HFFc6 (cell line): Measurements from ENCODE around the gene TMEM45B. TPM values are rescaled to one million over a fixed set of nuclear protein-coding genes. Genes with fewer than 3 reads are reported as not detected.
A peak's percentile ranks its signal among the peaks of the same experiment; 100 is the strongest.

Experiments used
- DNase-seq: peaks from one replicate; pipeline ENCODE4 v3.0.0-alpha.2; 2018
- H3K27ac Mint-ChIP-seq: 2 replicates; pipeline ENCODE4 v1.8.0; 2020; ENCODE audit warnings: mild to moderate bottlenecking, mixed read lengths
- H3K27me3 Mint-ChIP-seq: 2 replicates; pipeline ENCODE4 v1.8.0; 2021; ENCODE audit warnings: mild to moderate bottlenecking, moderate library complexity, mixed read lengths; ENCODE audit not compliant: insufficient read depth
- H3K36me3 Mint-ChIP-seq: 2 replicates; pipeline ENCODE4 v1.8.0; 2021; ENCODE audit warnings: low read depth, mixed read lengths
- H3K4me1 Mint-ChIP-seq: 2 replicates; pipeline ENCODE4 v1.8.0; 2020; ENCODE audit warnings: low read depth, mixed read lengths
- H3K4me3 Mint-ChIP-seq: 2 replicates; pipeline ENCODE4 v1.8.0; 2020; ENCODE audit warnings: mild to moderate bottlenecking, moderate library complexity, mixed read lengths
- H3K9me3 Mint-ChIP-seq: 2 replicates; pipeline ENCODE4 v1.8.0; 2020; ENCODE audit warnings: mild to moderate bottlenecking, mixed read lengths
- total RNA-seq, 6 experiments: library from RNA; stranded (reverse); fragmentation: NEBNext Ultra II Directional; extraction: Animal tissue kit (Norgen Biotek cat#: 25700); gene quantifications; 2 replicates in 1 of 6; 3 replicates in 5 of 6; pipeline ENCODE4 v1.2.3, GENCODE V29; 2021
- TF ChIP-seq, protein P1 (sequence below): fragments of 200-600 bp; sonication (generic); IDR thresholded peaks from 2 replicates; pipeline ENCODE4 v1.5.0; 2021; ENCODE audit warnings: antibody characterized with exemption, mild to moderate bottlenecking

The TMEM45B gene
- total RNA-seq, 6 experiments from 2014 or later: not detected

DNA sequence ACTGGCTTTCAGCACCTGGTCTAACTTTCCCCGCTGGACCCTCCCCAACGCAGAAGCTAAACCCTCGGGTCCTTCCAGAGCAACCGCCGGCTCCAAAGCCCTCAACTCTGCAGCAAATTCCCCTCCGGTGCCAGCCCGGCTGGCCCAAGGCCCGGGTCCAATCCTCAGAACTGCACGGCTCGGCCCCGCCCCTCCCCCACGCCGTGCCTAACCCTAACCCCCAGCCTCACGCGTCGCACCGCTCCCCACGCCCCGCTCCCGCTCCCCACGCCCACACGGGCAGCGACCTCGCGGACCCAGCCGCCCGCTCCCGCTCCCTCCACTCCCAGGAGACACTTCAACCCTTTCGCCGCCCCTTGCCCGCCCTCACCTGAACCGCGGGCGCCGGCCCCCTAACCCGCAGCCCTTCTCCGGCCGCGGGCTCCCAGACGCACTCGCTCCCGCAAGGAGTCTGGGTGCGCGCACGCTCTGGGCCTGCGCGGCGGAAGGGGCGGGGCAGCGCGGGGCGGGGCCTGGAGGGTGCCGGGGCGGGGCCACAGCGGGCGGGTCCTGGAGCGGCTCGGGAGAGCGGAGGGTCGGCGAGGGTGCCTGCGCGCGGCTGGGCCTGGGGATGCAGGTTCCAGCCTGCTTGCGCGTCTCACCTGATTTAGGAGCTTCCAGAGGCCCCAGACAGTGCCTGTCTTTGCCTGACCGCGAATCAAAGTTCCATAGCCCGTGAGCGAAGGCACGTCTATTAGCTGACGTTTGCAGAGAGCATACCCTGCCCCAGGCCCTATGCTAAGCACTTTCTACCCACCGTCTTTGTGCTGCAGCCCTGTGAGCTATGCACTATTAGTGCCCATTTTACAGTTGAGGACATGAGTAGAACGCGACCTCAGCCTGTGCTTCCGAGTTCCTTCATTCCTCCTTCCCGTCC, 79.7 kb downstream of the TMEM45B start, which contains the start of gene NFRKB:
Gene NFRKB, minus strand, starts transcription at position 453 of the 916 bp plus-strand sequence. CDS start 2,729 bp downstream, outside the sequence.
- Mint-ChIP-seq H3K27ac (peak within 1 kb of the TSS; percentile 46; the same call in 1 of the 2 replicates), H3K4me1 (peaks cover 20% of the 10 kb centered on the region), H3K36me3 (peaks cover 38% of the 10 kb centered on the region), H3K4me3 (peak within 1 kb of the TSS; percentile 91), H3K9me3 (peaks cover 4% of the 10 kb centered on the region; the same call in 1 of the 2 replicates), H3K27me3 (no peaks in the 10 kb centered on the region)
- DNase-seq: peak; percentile 21
- TF ChIP-seq, protein P1, sequence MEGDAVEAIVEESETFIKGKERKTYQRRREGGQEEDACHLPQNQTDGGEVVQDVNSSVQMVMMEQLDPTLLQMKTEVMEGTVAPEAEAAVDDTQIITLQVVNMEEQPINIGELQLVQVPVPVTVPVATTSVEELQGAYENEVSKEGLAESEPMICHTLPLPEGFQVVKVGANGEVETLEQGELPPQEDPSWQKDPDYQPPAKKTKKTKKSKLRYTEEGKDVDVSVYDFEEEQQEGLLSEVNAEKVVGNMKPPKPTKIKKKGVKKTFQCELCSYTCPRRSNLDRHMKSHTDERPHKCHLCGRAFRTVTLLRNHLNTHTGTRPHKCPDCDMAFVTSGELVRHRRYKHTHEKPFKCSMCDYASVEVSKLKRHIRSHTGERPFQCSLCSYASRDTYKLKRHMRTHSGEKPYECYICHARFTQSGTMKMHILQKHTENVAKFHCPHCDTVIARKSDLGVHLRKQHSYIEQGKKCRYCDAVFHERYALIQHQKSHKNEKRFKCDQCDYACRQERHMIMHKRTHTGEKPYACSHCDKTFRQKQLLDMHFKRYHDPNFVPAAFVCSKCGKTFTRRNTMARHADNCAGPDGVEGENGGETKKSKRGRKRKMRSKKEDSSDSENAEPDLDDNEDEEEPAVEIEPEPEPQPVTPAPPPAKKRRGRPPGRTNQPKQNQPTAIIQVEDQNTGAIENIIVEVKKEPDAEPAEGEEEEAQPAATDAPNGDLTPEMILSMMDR: no peak

DNA sequence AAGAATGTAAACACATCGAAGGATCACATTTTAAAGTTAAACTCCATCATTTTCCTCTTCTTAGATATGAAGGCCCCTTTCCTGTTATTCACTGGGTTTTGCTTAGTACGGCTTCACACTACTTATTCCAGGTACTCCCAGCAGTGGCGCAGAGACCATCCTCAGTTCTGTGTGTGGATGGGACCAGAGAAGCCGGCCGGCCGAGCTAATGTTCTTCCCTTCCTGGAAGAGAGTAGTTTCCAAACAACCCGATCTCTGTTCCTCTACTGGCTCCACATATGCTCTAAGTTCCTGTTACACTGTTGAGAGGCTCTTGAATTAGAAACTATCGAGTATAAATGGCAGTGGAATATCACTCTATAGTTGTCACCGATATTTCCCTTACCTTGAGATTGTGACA, 80.4 kb downstream of the TMEM45B start:
- Mint-ChIP-seq H3K27ac (peak overlapping the region; percentile 13; the same call in 1 of the 2 replicates), H3K9me3 (peaks cover 4% of the 10 kb centered on the region; the same call in 1 of the 2 replicates), H3K4me1 (peaks cover 20% of the 10 kb centered on the region), H3K27me3 (no peaks in the 10 kb centered on the region), H3K4me3 (peak overlapping the region; percentile 91), H3K36me3 (peaks cover 38% of the 10 kb centered on the region)
- DNase-seq: no peak
- TF ChIP-seq, protein P1: no peak

DNA sequence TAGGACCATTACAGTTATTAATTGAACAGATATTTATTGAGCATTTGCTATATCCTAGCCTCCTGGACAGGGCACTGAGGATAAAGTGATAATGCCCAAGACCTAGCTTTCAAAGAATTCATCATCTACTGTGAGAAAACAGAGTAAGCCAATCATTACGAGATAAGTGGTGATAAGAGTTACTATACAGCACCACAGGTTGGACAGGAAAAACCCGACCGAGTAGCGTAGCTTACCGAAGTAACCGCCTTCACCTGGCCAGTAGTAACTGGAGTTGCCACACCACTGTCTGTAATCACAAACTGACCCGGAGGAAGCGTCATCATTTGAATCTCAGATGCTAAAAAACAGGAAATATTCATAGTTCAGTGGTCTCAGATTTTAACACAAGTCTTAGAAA, 89.8 kb downstream of the TMEM45B start:
- no peaks in the 10 kb centered on the region for H3K4me1 Mint-ChIP-seq
- H3K4me3 Mint-ChIP-seq: no peak overlapping the region
- no peak for DNase-seq
- no peaks in the 10 kb centered on the region for H3K9me3 Mint-ChIP-seq
- TF ChIP-seq, protein P1: no peak
- no peaks in the 10 kb centered on the region; the same call in 1 of the 2 replicates for H3K27me3 Mint-ChIP-seq
- no peak overlapping the region for H3K27ac Mint-ChIP-seq
- peaks cover 31% of the 10 kb centered on the region for H3K36me3 Mint-ChIP-seq

Other genes starting within 250 kb of the TMEM45B start
- 10 to 100 TPM; 12.6 to 16.2 (median 14.4) TPM for gene NFRKB, start 79.7 kb downstream of the TMEM45B start, total RNA-seq
- 1 to 10 TPM; 7.0 to 8.6 (median 7.8) TPM for gene PRDM10, start 187.0 kb downstream of the TMEM45B start, total RNA-seq